H9 (cell line): ENCODE data around the gene ROBO1. TPM values are rescaled to one million over a fixed set of nuclear protein-coding genes. Genes with fewer than 3 reads are reported as not detected.

Experiments
- DNase-seq: peaks from one replicate; pipeline ENCODE4 v3.0.0-alpha.2; 2017
- H2AFZ ChIP-seq: one replicate; pipeline ENCODE4 v1.6.1; 2013; ENCODE audit warnings: mild to moderate bottlenecking, low read length, control low read depth, moderate library complexity
- H2AK5ac ChIP-seq: 2 replicates; pipeline ENCODE4 v1.6.1; 2013; ENCODE audit warnings: low read length, control low read depth, mixed read lengths; ENCODE audit not compliant: insufficient read length
- H2BK120ac ChIP-seq: one replicate; pipeline ENCODE4 v1.6.1; 2013; ENCODE audit warnings: low read depth, mild to moderate bottlenecking, low read length, control low read depth, inconsistent platforms; ENCODE audit not compliant: poor library complexity, severe bottlenecking
- H2BK12ac ChIP-seq: 2 replicates; pipeline ENCODE4 v1.6.1; 2013; ENCODE audit warnings: low read length, control low read depth, mixed read lengths, low read depth; ENCODE audit not compliant: insufficient read length
- H2BK15ac ChIP-seq: 2 replicates; pipeline ENCODE4 v1.6.1; 2013; ENCODE audit warnings: low read depth, low read length, control low read depth
- H2BK20ac ChIP-seq: one replicate; pipeline ENCODE4 v1.6.1; 2013; ENCODE audit warnings: low read depth, mild to moderate bottlenecking, low read length, control low read depth, inconsistent platforms; ENCODE audit not compliant: poor library complexity, severe bottlenecking
- H2BK5ac ChIP-seq: 2 replicates; pipeline ENCODE4 v1.6.1; 2013; ENCODE audit warnings: low read length, control low read depth, mixed read lengths; ENCODE audit not compliant: insufficient read length
- H3K14ac ChIP-seq: 2 replicates; pipeline ENCODE4 v1.6.1; 2013; ENCODE audit warnings: low read length, control low read depth; ENCODE audit not compliant: insufficient read depth
- H3K18ac ChIP-seq: 2 replicates; pipeline ENCODE4 v1.6.1; 2013; ENCODE audit warnings: low read depth, mild to moderate bottlenecking, mixed read lengths, low read length, control low read depth; ENCODE audit not compliant: insufficient read length
- H3K23ac ChIP-seq: 2 replicates; pipeline ENCODE4 v1.6.1; 2013; ENCODE audit warnings: low read length, control low read depth, mixed read lengths, low read depth; ENCODE audit not compliant: insufficient read length
- H3K23me2 ChIP-seq: 2 replicates; pipeline ENCODE4 v1.6.1; 2013; ENCODE audit warnings: low read depth, mild to moderate bottlenecking, mixed read lengths, low read length, control low read depth; ENCODE audit not compliant: insufficient read length, poor library complexity, severe bottlenecking
- H3K27ac ChIP-seq: 2 replicates; pipeline ENCODE4 v1.5.1; 2013; ENCODE audit warnings: low read length, control low read depth, mixed read lengths, low read depth; ENCODE audit not compliant: insufficient read length
- H3K27me3 ChIP-seq: 2 replicates; pipeline ENCODE4 v1.6.1; 2013; ENCODE audit warnings: low read length, control low read depth, inconsistent platforms; ENCODE audit not compliant: insufficient read depth
- H3K4ac ChIP-seq: 2 replicates; pipeline ENCODE4 v1.6.1; 2013; ENCODE audit warnings: low read depth, mild to moderate bottlenecking, control low read depth, inconsistent platforms, low read length, moderate library complexity
- H3K4me1 ChIP-seq: 2 replicates; pipeline ENCODE4 v1.6.1; 2013; ENCODE audit warnings: low read length, control low read depth, inconsistent platforms; ENCODE audit not compliant: insufficient read depth
- H3K4me2 ChIP-seq: 2 replicates; pipeline ENCODE4 v1.6.1; 2013; ENCODE audit warnings: low read length, control low read depth, mixed read lengths; ENCODE audit not compliant: insufficient read length, insufficient read depth
- H3K56ac ChIP-seq: 2 replicates; pipeline ENCODE4 v1.6.1; 2013; ENCODE audit warnings: low read depth, mild to moderate bottlenecking, mixed read lengths, low read length, control low read depth; ENCODE audit not compliant: insufficient read length
- H3K79me1 ChIP-seq: 2 replicates; pipeline ENCODE4 v1.6.1; 2013; ENCODE audit warnings: low read depth, mild to moderate bottlenecking, moderate library complexity, low read length, control low read depth, inconsistent platforms; ENCODE audit not compliant: insufficient read depth, poor library complexity, severe bottlenecking
- H3K79me2 ChIP-seq: 2 replicates; pipeline ENCODE4 v1.6.1; 2013; ENCODE audit warnings: low read length, control low read depth, inconsistent platforms; ENCODE audit not compliant: insufficient read depth
- H3K9ac ChIP-seq: 2 replicates; pipeline ENCODE4 v1.6.1; 2013; ENCODE audit warnings: low read length, control low read depth, mixed read lengths; ENCODE audit not compliant: insufficient read length; ENCODE audit errors: extremely low read depth
- H3K9me3 ChIP-seq: one replicate; pipeline ENCODE4 v1.6.1; 2013; ENCODE audit warnings: low read depth, low read length, inconsistent platforms; ENCODE audit not compliant: control insufficient read depth
- H3T11ph ChIP-seq: one replicate; pipeline ENCODE4 v1.6.1; 2013; ENCODE audit warnings: mild to moderate bottlenecking, low read length, control low read depth, inconsistent platforms
- H4K20me1 ChIP-seq: one replicate; pipeline ENCODE4 v1.6.1; 2013; ENCODE audit not compliant: control insufficient read depth, insufficient read length, insufficient read depth
- H4K5ac ChIP-seq: 2 replicates; pipeline ENCODE4 v1.6.1; 2013; ENCODE audit warnings: low read depth, mild to moderate bottlenecking, mixed read lengths, low read length, control low read depth; ENCODE audit not compliant: insufficient read length
- H4K8ac ChIP-seq: replicated peaks from 2 replicates; pipeline ENCODE4 v1.6.1; 2013; ENCODE audit warnings: low read length, control low read depth, mixed read lengths, low read depth; ENCODE audit not compliant: insufficient read length
- H4K91ac ChIP-seq: 2 replicates; pipeline ENCODE4 v1.6.1; 2013; ENCODE audit warnings: low read depth, mild to moderate bottlenecking, moderate library complexity, mixed read lengths, low read length, control low read depth; ENCODE audit not compliant: insufficient read length
- H3K27ac Mint-ChIP-seq, 3 experiments: 2 replicates in 2 of 3; 3 replicates in 1 of 3; pipeline ENCODE4 v1.8.0; 2020 to 2021; ENCODE audit warnings: mixed read lengths in 3 of 3, mild to moderate bottlenecking in 1 of 3, moderate library complexity in 1 of 3
- H3K27me3 Mint-ChIP-seq: 2 replicates; pipeline ENCODE4 v1.8.0; 2021; ENCODE audit warnings: low read depth, mild to moderate bottlenecking, moderate library complexity, mixed read lengths
- H3K36me3 Mint-ChIP-seq, 3 experiments: 2 replicates in 2 of 3; 3 replicates in 1 of 3; pipeline ENCODE4 v1.8.0; 2020 to 2021; ENCODE audit warnings: low read depth in 3 of 3, mixed read lengths in 3 of 3; ENCODE audit not compliant: insufficient read depth in 1 of 3
- H3K4me1 Mint-ChIP-seq, 2 experiments: 2 replicates each; pipeline ENCODE4 v1.8.0; 2020; ENCODE audit warnings: mixed read lengths in 2 of 2
- H3K4me3 Mint-ChIP-seq, 2 experiments: 2 replicates in 1 of 2; 3 replicates in 1 of 2; pipeline ENCODE4 v1.8.0; 2020 to 2021; ENCODE audit warnings: mild to moderate bottlenecking in 2 of 2, mixed read lengths in 2 of 2, moderate library complexity in 1 of 2
- H3K9me3 Mint-ChIP-seq, 2 experiments: 2 replicates in 1 of 2; 3 replicates in 1 of 2; pipeline ENCODE4 v1.8.0; 2020; ENCODE audit warnings: mild to moderate bottlenecking in 2 of 2, mixed read lengths in 2 of 2, moderate library complexity in 1 of 2
- CTCF ChIP-seq: fragments of 200-600 bp; sonication (generic); conservative IDR thresholded peaks from 3 replicates; pipeline ENCODE4 v1.8.0; 2021; ENCODE audit warnings: antibody characterized with exemption, mild to moderate bottlenecking
- WGBS: extraction: QIAGEN DNeasy Blood & Tissue Kit; methylation state at CpG from one replicate; pipeline ENCODE4 v1.1.7; 2013; ENCODE audit warnings: missing lambda C conversion rate, low lambda C conversion rate, mixed read lengths; ENCODE audit not compliant: insufficient read length; ENCODE audit errors: extremely low coverage; 5-methylcytosine and 5-hydroxymethylcytosine counted together
- total RNA-seq: library from RNA; stranded (reverse); gene quantifications from 2 replicates; pipeline ENCODE4 v1.2.1, GENCODE V29; 2021

ROBO1 gene
- total RNA-seq, 1 experiment from 2014 or later, result 62.7 TPM

DNA sequence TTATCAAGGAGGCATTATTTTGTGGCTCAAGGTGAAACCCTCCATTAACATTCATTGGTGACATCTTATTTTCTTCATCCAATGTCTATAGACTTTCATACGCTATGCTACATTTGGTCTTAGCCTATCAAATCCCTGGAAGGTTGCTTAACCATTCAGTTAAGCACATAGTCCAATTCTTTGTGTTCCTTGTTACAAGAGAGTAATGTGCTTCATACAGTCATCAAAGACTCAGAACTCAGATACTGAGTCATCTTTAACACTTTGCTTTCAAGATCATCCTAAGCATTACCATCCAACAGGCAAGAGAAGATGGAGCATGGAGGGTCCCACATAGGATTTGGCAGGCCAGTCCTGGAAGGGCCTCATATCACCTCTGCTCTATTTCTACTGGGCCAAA, 1202.1 kb downstream of the ROBO1 start:
- Histone ChIP-seq H3K79me2 (no peaks in the 10 kb centered on the region), H3K27me3 (no peaks in the 10 kb centered on the region), H3K9me3 (peaks cover 14% of the 10 kb centered on the region), H2AFZ (no peak overlapping the region), H3K56ac (no peak overlapping the region), H2BK20ac (no peak overlapping the region), H4K20me1 (no peaks in the 10 kb centered on the region), H4K5ac (no peak overlapping the region), H3K4ac (no peak overlapping the region), H3K79me1 (no peaks in the 10 kb centered on the region), H4K91ac (no peak overlapping the region), H3K23ac (no peak overlapping the region), H3K4me1 (no peaks in the 10 kb centered on the region; the same call in 1 of the 2 replicates), H3K4me2 (no peak overlapping the region), H3K9ac (no peak overlapping the region), H4K8ac (no peak overlapping the region), H3T11ph (no peak overlapping the region), H3K18ac (no peak overlapping the region), H3K14ac (no peak overlapping the region), H3K27ac (no peak overlapping the region), H2BK5ac (no peak overlapping the region), H2BK12ac (no peak overlapping the region), H2BK120ac (no peak overlapping the region), H3K23me2 (no peaks in the 10 kb centered on the region), H2BK15ac (no peak overlapping the region), H2AK5ac (no peak overlapping the region)
- no peak for DNase-seq
- H3K9me3 Mint-ChIP-seq, result peaks cover 30 to 39% of the 10 kb centered on the region in 2 experiments
- TF ChIP-seq CTCF, result no peak
- H3K4me1 Mint-ChIP-seq, result peaks cover 14 to 29% of the 10 kb centered on the region in 2 experiments
- H3K4me3 Mint-ChIP-seq, result no peak overlapping the region
- no CpG with 5 or more reads among the region's 1 CpG for WGBS
- H3K27ac Mint-ChIP-seq, result no peak overlapping the region
- H3K36me3 Mint-ChIP-seq, result peaks cover 19 to 33% (median 20%) of the 10 kb centered on the region in 3 experiments
- H3K27me3 Mint-ChIP-seq, result no peaks in the 10 kb centered on the region; the same call in 1 of the 2 replicates
